ENCODE data around the gene ANAPC2.
A peak's percentile ranks its signal among the peaks of the same experiment; 100 is the strongest.

ANAPC2 gene

GRCh38 chr9:137227054-137227852 lies 38.9 kb upstream of the ANAPC2 start, which contains the start of gene RNF224:
Gene RNF224, plus strand, starts transcription at chr9:137227502. Its CDS starts 834 bp downstream, at chr9:137228336.
- H3K27me3 ChIP-seq (replicated peaks): no peaks in the 10 kb centered on the region
- H3K36me3 ChIP-seq (replicated peaks): no peaks in the 10 kb centered on the region
- peak; percentile 94 for TF ChIP-seq CTCF (IDR thresholded peaks at IDR 0.05; ENCODE audit: low read depth, low read length, missing control alignments)
- H3K27ac ChIP-seq: no peak within 1 kb of the TSS
- H3K4me3 ChIP-seq (ENCODE audit: low read depth, low read length): no peak within 1 kb of the TSS
- in situ Hi-C loops (cut with HindIII; ENCODE audit: low pct_ligation_motif_present, low sequenced_read_pairs): no loop called here
- DNase-seq: peak; percentile 58

DNA sequence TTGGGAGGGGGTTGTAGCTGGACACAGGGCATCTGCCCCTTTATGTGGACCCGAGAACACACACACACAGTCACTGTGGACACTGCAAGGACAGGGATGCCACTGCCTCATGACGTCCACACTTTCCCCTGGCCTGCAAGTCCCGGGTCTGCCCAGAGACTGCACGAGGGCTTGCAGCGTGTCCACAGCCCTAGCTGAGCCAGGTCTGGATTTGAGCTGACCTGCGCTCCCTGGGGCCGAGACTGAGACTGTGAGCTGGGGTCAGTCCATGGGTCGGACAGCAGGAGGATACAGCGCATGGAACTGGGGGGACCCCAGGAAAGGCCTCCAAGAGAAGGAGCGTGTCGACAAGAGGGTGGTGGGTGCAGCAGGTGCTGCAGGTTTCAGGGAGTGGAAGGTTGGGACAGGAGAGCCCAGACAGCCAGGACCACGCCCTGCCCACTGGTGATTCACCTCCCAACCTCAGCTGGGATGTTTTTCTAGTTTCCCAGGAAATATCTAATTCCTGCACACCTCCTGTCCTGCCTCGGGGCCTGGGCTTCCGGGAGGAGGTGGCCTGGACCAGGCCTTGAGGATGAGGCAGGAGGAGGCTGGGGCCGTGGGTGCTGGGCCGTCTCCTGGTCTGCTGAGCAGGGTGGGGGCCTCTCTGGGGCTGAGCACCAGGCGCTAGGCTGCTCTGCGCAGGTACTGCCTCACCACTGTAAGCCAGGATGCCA lies 38.1 kb upstream of the ANAPC2 start:
- DNase-seq: no peak
- Histone ChIP-seq H3K4me3 (ENCODE audit: low read depth, low read length) (no peak overlapping the region), H3K27ac (no peak overlapping the region), H3K36me3 (replicated peaks) (no peaks in the 10 kb centered on the region), H3K27me3 (replicated peaks) (no peaks in the 10 kb centered on the region)
- in situ Hi-C loops (cut with HindIII; ENCODE audit: low pct_ligation_motif_present, low sequenced_read_pairs): no loop called here
- no peak for TF ChIP-seq CTCF (IDR thresholded peaks at IDR 0.05; ENCODE audit: low read depth, low read length, missing control alignments)

GRCh38 chr9:137225699-137226331 lies 37.5 kb upstream of the ANAPC2 start:
- no peak for DNase-seq

DNA sequence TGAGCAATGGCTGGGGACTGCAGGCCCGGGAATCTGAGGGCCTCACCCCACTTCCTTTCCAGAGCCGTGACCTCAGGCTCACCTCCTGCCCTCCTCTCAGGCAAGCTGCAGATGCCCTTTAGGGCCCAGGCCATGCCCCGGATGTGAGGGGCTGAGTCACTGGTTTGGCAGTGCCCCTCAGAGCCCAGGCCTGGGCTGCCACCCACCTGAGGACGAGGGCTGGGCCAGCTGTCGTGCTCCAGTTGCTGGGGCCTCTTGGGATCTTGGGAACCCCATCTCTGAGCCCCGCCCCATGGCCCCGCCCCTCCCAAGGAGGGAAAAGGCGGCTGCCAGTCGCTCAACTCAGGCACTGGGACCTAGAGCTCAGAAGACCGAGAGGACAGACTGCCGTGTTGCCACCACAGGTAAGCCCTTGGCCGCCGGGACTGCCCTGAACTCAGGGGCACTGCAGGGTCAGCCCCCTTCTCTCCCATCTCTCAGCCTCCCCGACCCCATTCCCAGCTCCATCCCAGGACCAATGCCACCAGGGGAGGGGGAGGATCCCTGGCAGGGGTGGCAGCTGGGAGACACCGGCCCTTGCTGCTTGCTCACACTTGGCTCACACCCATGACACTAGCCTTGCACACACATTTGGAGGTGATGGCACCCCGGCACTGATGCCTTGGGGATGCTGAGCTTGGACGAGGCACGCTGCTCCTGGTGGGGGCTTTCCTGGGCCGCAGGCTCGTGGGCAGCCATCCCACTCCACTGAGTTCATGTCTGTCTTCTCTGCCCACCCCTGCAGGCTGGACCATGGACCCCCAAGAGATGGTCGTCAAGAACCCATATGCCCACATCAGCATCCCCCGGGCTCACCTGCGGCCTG lies 36.7 kb upstream of the ANAPC2 start, which contains the start of gene CYSRT1:
TSS of gene CYSRT1 (plus strand) at position 345 of the 865 bp plus-strand sequence. CDS start at position 793, 448 bp downstream.
- H3K36me3 ChIP-seq (replicated peaks): no peaks in the 10 kb centered on the region
- H3K27ac ChIP-seq: no peak within 1 kb of the TSS
- no peak for TF ChIP-seq CTCF (IDR thresholded peaks at IDR 0.05; ENCODE audit: low read depth, low read length, missing control alignments)
- no peak for DNase-seq
- no peaks in the 10 kb centered on the region for H3K27me3 ChIP-seq (replicated peaks)
- in situ Hi-C loops (cut with HindIII; ENCODE audit: low pct_ligation_motif_present, low sequenced_read_pairs): no loop called here
- peak within 1 kb of the TSS; percentile 77 for H3K4me3 ChIP-seq (ENCODE audit: low read depth, low read length)

More at GRCh38 chr9:137225699-137226331, 37.5 kb upstream of the ANAPC2 start:
- Histone ChIP-seq H3K27me3 (replicated peaks) (no peaks in the 10 kb centered on the region), H3K4me3 (ENCODE audit: low read depth, low read length) (no peak overlapping the region), H3K27ac (no peak overlapping the region), H3K36me3 (replicated peaks) (no peaks in the 10 kb centered on the region)
- no peak for TF ChIP-seq CTCF (IDR thresholded peaks at IDR 0.05; ENCODE audit: low read depth, low read length, missing control alignments)
- in situ Hi-C loops (cut with HindIII; ENCODE audit: low pct_ligation_motif_present, low sequenced_read_pairs): no loop called here

Data from brain microvascular endothelial cell (primary cell).